ENCODE measurements around the gene TP53I13. TPM values are rescaled to one million over a fixed set of nuclear protein-coding genes. Genes with fewer than 3 reads are reported as not detected.

TP53I13 gene
- total and polyA plus RNA-seq, 2 of the 13 experiments (the other 11 are each of a cell fraction or from before 2014, with no cell fraction given): 16.9 to 25.7 TPM

DNA sequence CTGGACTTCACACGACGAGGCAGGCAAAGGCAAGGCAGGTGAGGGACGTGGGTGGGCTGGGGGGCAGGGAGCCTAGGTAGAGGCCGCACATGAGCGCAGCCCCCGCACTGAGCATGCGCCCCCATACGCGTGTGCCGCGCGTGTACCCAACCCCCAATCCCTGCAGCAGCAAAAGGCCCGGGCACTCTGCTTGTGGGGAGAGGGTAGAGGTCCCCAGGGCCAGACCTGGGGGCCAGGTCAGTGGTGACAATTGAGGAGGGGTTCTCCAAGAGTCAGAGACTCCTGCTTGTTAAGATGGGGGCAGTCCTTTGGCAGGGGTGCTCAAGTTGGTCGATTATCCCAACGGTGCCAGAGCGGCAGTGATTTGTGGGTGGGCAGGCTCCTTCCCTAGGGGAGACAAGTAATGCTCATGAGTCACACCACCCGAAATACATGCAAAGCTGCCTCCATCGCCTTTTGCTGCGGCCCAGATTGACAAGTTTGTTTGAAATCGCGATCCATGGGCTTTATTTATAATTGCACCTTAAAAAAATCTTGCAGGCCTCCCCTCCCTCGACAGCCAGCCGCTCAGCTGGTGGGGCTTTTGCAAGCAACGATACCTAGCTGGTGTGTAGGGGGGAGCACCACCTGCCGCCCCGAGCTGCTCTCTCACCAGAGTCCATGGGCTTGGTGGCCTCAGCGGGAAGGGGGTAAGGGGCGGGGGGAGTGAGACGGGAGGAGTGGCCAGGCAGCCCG lies 22.1 kb downstream of the TP53I13 start (continued):
- TF ChIP-seq ZNF766 (CRISPR knock-in tag; IDR thresholded peaks at IDR 0.05; ENCODE audit: borderline replicate concordance) (no peak), ZNF432 (CRISPR knock-in tag; IDR thresholded peaks at IDR 0.05; ENCODE audit: borderline replicate concordance) (no peak), CBX1 (IDR thresholded peaks at IDR 0.05; ENCODE audit: low read depth) (peak; percentile 42), NRL (CRISPR knock-in tag; IDR thresholded peaks at IDR 0.05; ENCODE audit: borderline replicate concordance) (peak; percentile 30; the same call in 1 of the 2 replicates), TARDBP (CRISPR knock-in tag; IDR thresholded peaks at IDR 0.05) (no peak), SALL2 (CRISPR knock-in tag; IDR thresholded peaks at IDR 0.05) (peak; percentile 29; the same call in 1 of the 2 replicates), ZNF652 (CRISPR knock-in tag; IDR thresholded peaks at IDR 0.05; ENCODE audit: borderline replicate concordance, low read depth) (no peak), ZNF329 (CRISPR knock-in tag; IDR thresholded peaks at IDR 0.05; ENCODE audit: low read depth) (0 out of 2 replicates have a peak, but pooled peaks have one; percentile 16), RBAK (CRISPR knock-in tag; IDR thresholded peaks at IDR 0.05) (peak; percentile 41; the same call in 1 of the 2 replicates)
- TF ChIP-seq, protein P1, sequence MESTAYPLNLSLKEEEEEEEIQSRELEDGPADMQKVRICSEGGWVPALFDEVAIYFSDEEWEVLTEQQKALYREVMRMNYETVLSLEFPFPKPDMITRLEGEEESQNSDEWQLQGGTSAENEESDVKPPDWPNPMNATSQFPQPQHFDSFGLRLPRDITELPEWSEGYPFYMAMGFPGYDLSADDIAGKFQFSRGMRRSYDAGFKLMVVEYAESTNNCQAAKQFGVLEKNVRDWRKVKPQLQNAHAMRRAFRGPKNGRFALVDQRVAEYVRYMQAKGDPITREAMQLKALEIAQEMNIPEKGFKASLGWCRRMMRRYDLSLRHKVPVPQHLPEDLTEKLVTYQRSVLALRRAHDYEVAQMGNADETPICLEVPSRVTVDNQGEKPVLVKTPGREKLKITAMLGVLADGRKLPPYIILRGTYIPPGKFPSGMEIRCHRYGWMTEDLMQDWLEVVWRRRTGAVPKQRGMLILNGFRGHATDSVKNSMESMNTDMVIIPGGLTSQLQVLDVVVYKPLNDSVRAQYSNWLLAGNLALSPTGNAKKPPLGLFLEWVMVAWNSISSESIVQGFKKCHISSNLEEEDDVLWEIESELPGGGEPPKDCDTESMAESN (CRISPR knock-in tag; conservative IDR thresholded peaks at IDR 0.05): 0 out of 2 replicates have a peak, but pooled peaks have one; percentile 10
- TF ChIP-seq, protein P2, sequence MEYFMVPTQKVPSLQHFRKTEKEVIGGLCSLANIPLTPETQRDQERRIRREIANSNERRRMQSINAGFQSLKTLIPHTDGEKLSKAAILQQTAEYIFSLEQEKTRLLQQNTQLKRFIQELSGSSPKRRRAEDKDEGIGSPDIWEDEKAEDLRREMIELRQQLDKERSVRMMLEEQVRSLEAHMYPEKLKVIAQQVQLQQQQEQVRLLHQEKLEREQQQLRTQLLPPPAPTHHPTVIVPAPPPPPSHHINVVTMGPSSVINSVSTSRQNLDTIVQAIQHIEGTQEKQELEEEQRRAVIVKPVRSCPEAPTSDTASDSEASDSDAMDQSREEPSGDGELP (IDR thresholded peaks at IDR 0.05; ENCODE audit: borderline replicate concordance, low read depth): peak; percentile 40; the same call in 1 of the 2 replicates
- TF ChIP-seq, protein P3, sequence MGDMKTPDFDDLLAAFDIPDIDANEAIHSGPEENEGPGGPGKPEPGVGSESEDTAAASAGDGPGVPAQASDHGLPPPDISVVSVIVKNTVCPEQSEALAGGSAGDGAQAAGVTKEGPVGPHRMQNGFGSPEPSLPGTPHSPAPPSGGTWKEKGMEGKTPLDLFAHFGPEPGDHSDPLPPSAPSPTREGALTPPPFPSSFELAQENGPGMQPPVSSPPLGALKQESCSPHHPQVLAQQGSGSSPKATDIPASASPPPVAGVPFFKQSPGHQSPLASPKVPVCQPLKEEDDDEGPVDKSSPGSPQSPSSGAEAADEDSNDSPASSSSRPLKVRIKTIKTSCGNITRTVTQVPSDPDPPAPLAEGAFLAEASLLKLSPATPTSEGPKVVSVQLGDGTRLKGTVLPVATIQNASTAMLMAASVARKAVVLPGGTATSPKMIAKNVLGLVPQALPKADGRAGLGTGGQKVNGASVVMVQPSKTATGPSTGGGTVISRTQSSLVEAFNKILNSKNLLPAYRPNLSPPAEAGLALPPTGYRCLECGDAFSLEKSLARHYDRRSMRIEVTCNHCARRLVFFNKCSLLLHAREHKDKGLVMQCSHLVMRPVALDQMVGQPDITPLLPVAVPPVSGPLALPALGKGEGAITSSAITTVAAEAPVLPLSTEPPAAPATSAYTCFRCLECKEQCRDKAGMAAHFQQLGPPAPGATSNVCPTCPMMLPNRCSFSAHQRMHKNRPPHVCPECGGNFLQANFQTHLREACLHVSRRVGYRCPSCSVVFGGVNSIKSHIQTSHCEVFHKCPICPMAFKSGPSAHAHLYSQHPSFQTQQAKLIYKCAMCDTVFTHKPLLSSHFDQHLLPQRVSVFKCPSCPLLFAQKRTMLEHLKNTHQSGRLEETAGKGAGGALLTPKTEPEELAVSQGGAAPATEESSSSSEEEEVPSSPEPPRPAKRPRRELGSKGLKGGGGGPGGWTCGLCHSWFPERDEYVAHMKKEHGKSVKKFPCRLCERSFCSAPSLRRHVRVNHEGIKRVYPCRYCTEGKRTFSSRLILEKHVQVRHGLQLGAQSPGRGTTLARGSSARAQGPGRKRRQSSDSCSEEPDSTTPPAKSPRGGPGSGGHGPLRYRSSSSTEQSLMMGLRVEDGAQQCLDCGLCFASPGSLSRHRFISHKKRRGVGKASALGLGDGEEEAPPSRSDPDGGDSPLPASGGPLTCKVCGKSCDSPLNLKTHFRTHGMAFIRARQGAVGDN (CRISPR knock-in tag; IDR thresholded peaks at IDR 0.05): peak; percentile 53
- TF ChIP-seq, protein P4, sequence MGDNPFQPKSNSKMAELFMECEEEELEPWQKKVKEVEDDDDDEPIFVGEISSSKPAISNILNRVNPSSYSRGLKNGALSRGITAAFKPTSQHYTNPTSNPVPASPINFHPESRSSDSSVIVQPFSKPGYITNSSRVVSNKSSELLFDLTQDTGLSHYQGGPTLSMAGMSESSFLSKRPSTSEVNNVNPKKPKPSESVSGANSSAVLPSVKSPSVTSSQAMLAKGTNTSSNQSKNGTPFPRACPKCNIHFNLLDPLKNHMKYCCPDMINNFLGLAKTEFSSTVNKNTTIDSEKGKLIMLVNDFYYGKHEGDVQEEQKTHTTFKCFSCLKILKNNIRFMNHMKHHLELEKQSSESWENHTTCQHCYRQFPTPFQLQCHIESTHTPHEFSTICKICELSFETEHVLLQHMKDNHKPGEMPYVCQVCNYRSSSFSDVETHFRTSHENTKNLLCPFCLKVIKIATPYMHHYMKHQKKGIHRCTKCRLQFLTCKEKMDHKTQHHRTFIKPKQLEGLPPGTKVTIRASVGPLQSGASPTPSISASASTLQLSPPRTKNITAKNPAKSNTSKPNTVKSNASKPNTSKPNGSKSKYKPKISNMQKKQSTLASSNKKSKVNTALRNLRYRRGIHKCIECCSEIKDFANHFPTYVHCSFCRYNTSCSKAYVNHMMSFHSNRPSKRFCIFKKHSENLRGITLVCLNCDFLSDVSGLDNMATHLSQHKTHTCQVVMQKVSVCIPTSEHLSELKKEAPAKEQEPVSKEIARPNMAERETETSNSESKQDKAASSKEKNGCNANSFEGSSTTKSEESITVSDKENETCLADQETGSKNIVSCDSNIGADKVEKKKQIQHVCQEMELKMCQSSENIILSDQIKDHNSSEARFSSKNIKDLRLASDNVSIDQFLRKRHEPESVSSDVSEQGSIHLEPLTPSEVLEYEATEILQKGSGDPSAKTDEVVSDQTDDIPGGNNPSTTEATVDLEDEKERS (CRISPR knock-in tag; IDR thresholded peaks at IDR 0.05): peak; percentile 17; the same call in 1 of the 2 replicates

Data from HepG2 (cell line).